Measurements from ENCODE around the gene RIPK3.

- TF ChIP-seq CTCF (IDR thresholded peaks at IDR 0.05; ENCODE audit: insufficient read depth, low read depth, low read length), result peak; percentile 62
- TF ChIP-seq EZH2 (IDR thresholded peaks at IDR 0.05; ENCODE audit: insufficient read depth, low read length), result no peak
Observed at GRCh38 chr14:24365600-24366412, 26.0 kb upstream of the RIPK3 start.

Measured in astrocyte (in vitro differentiated cells and primary cell).